Adrenal gland (tissue), 5 donors: ENCODE data around the gene RSRC1.

Experiments
- CTCF ChIP-seq, 6 experiments: fragments of 450-650 bp in 4 of 6; fragments of 200-600 bp in 2 of 6; sonication (generic) in 1 of 6; IDR thresholded peaks; 1 replicate in 5 of 6; 2 replicates in 1 of 6; pipeline versions ENCODE4 v1.5.1 to v1.8.0; 2016 to 2021; ENCODE audit warnings: antibody characterized with exemption in 6 of 6, mild to moderate bottlenecking in 2 of 6, moderate library complexity in 1 of 6
- POLR2A ChIP-seq, 2 donors: fragments of 450-650 bp; IDR thresholded peaks; one replicate each; pipeline ENCODE4 v1.6.1; 2017; ENCODE audit warnings: antibody characterized with exemption in 2 of 2, mild to moderate bottlenecking in 2 of 2, moderate library complexity in 1 of 2
- donor health status: DM: no; HTN: no; CAD: no.

GRCh38 chr3:158097081-158097592 lies 12.8 kb upstream of the RSRC1 start:
- no peak for TF ChIP-seq CTCF (IDR thresholded peaks at IDR 0.05)
- TF ChIP-seq POLR2A (IDR thresholded peaks at IDR 0.05): no peak
